Muscle layer of colon (tissue), 2 donors: Measurements from ENCODE around the gene HPD.

ENCODE experiments used
- H3K27ac ChIP-seq: one replicate; pipeline ENCODE4 v1.7.0; 2013; ENCODE audit warnings: low read depth, mild to moderate bottlenecking, low read length, moderate library complexity
- H3K27me3 ChIP-seq, 2 donors: one replicate each; pipeline ENCODE4 v1.7.0; 2013; ENCODE audit warnings: low read length in 2 of 2, mild to moderate bottlenecking in 2 of 2; ENCODE audit not compliant: insufficient read depth in 2 of 2, control insufficient read depth in 1 of 2
- H3K36me3 ChIP-seq: one replicate; pipeline ENCODE4 v1.7.0; 2013; ENCODE audit warnings: mild to moderate bottlenecking, low read length; ENCODE audit not compliant: insufficient read depth
- H3K4me1 ChIP-seq: one replicate; pipeline ENCODE4 v1.7.0; 2013; ENCODE audit warnings: mild to moderate bottlenecking, low read length; ENCODE audit not compliant: insufficient read depth
- H3K4me3 ChIP-seq, 2 donors: one replicate each; pipeline ENCODE4 v1.7.0; 2013; ENCODE audit warnings: low read length in 2 of 2, low read depth in 1 of 2, mild to moderate bottlenecking in 1 of 2, moderate library complexity in 1 of 2
- H3K9ac ChIP-seq: one replicate; pipeline ENCODE4 v1.7.0; 2013; ENCODE audit warnings: low read length
- H3K9me3 ChIP-seq: one replicate; pipeline ENCODE4 v1.7.0; 2013; ENCODE audit warnings: mild to moderate bottlenecking, low read length
- donor health status: abdominal sarcoma.
- donor health status: Adenocarcinoma of cecum.

Gene HPD

GRCh38 chr12:121806546-121807423 is 51.9 kb downstream of the HPD start:
- Histone ChIP-seq H3K9me3 (no peaks in the 10 kb centered on the region), H3K27ac (peak overlapping the region; percentile 52), H3K4me1 (peaks cover 34% of the 10 kb centered on the region), H3K9ac (peak overlapping the region; percentile 53), H3K4me3 (peak overlapping the region; percentile 30 to 76), H3K27me3 (no peaks in the 10 kb centered on the region), H3K36me3 (peaks cover 28% of the 10 kb centered on the region)

- H3K36me3 ChIP-seq: peaks cover 27% of the 10 kb centered on the region
- H3K4me1 ChIP-seq: peaks cover 27% of the 10 kb centered on the region
- peak overlapping the region; percentile 52 for H3K27ac ChIP-seq
Measured at GRCh38 chr12:121806009-121806545, 52.6 kb downstream of the HPD start.

GRCh38 chr12:121805171-121806008 is 53.3 kb downstream of the HPD start:
- H3K9me3 ChIP-seq: no peaks in the 10 kb centered on the region
- peaks cover 20% of the 10 kb centered on the region for H3K36me3 ChIP-seq
- peak overlapping the region; percentile 76 to 87 for H3K4me3 ChIP-seq
- peak overlapping the region; percentile 93 for H3K27ac ChIP-seq
- peaks cover 20% of the 10 kb centered on the region for H3K4me1 ChIP-seq
- peak overlapping the region; percentile 86 for H3K9ac ChIP-seq
- H3K27me3 ChIP-seq: no peaks in the 10 kb centered on the region

More at GRCh38 chr12:121806009-121806545, 52.6 kb downstream of the HPD start:
- no peaks in the 10 kb centered on the region for H3K9me3 ChIP-seq
- no peaks in the 10 kb centered on the region for H3K27me3 ChIP-seq
- H3K4me3 ChIP-seq: peak overlapping the region; percentile 30 to 76
- peak overlapping the region; percentile 53 for H3K9ac ChIP-seq

DNA sequence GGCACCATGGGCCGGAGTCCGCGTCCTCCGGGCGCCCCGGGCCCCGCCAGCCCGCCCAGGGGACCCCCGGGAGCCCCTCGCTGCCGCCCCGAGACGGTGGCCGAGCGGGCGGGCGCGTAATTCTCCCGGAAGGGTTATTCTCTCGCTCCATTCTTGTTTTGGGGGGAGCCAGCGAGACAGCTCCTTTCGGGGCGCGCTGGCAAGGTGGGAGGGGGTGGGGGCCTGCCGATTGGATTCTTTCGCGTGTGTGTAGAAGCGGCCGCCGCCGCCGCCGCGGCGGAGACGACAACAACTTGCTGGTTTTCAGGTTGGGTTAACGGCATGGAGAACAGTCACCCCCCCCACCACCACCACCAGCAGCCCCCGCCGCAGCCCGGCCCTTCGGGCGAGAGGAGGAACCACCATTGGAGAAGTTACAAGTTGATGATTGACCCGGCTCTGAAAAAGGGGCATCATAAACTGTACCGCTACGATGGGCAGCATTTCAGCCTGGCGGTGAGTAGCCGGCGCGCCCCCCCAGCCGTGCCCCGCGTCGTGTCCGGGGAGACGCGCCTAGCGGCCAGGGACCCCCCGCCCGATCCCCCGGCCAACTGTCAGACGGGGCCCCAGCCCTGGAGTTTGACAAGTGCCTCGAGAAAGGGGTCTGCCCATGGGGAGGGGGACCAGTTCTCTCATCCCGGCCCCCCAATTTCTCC is 54.1 kb downstream of the HPD start:
- Histone ChIP-seq H3K4me1 (peaks cover 18% of the 10 kb centered on the region), H3K9me3 (no peaks in the 10 kb centered on the region)

GRCh38 chr12:121803861-121804416 is 54.7 kb downstream of the HPD start, which contains the start of gene SETD1B:
TSS of gene SETD1B (plus strand) at chr12:121804009. CDS start at chr12:121804738, 729 bp downstream.
- peaks cover 22% of the 10 kb centered on the region for H3K4me1 ChIP-seq
- peaks cover 6% of the 10 kb centered on the region for H3K36me3 ChIP-seq
- H3K27ac ChIP-seq: peak within 1 kb of the TSS; percentile 93
- peak within 1 kb of the TSS; percentile 86 for H3K9ac ChIP-seq
- peak within 1 kb of the TSS; percentile 75 to 87 for H3K4me3 ChIP-seq
- no peaks in the 10 kb centered on the region for H3K9me3 ChIP-seq
- H3K27me3 ChIP-seq: no peaks in the 10 kb centered on the region

More for the DNA sequence above, 54.1 kb downstream of the HPD start:
- Histone ChIP-seq H3K27me3 (no peaks in the 10 kb centered on the region), H3K4me3 (peak overlapping the region; percentile 75 to 87), H3K36me3 (peaks cover 12% of the 10 kb centered on the region), H3K27ac (peak overlapping the region; percentile 93), H3K9ac (peak overlapping the region; percentile 86)

GRCh38 chr12:121802843-121803698 is 55.6 kb downstream of the HPD start:
- H3K36me3 ChIP-seq: peaks cover 11% of the 10 kb centered on the region
- peaks cover 31% of the 10 kb centered on the region for H3K4me1 ChIP-seq
- H3K27ac ChIP-seq: peak overlapping the region; percentile 91
- peak overlapping the region; percentile 60 to 76 for H3K4me3 ChIP-seq
- no peaks in the 10 kb centered on the region for H3K9me3 ChIP-seq
- peak overlapping the region; percentile 97 for H3K9ac ChIP-seq
- H3K27me3 ChIP-seq: no peaks in the 10 kb centered on the region

DNA sequence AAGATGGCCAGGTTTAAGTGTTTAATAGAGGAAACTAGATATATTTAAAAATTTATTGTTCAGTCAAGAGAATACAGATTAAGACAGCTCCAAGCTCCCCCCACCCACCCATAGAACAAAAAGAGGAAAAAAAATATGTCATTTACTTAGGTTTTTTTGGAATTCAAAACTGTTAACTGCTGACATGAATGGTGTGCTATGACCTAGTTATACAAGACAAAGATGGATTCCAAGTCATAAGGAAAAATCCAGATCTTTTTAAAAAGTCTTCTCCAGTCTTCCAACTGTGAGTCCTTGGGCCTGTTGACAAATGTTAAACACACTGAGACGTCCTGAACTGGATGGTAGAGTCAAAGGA is 56.2 kb downstream of the HPD start:
- peaks cover 11% of the 10 kb centered on the region for H3K36me3 ChIP-seq
- H3K27me3 ChIP-seq: no peaks in the 10 kb centered on the region
- H3K9ac ChIP-seq: peak overlapping the region; percentile 97
- peaks cover 36% of the 10 kb centered on the region for H3K4me1 ChIP-seq
- peak overlapping the region; percentile 91 for H3K27ac ChIP-seq
- peak overlapping the region; percentile 60 to 76 for H3K4me3 ChIP-seq
- H3K9me3 ChIP-seq: no peaks in the 10 kb centered on the region

DNA sequence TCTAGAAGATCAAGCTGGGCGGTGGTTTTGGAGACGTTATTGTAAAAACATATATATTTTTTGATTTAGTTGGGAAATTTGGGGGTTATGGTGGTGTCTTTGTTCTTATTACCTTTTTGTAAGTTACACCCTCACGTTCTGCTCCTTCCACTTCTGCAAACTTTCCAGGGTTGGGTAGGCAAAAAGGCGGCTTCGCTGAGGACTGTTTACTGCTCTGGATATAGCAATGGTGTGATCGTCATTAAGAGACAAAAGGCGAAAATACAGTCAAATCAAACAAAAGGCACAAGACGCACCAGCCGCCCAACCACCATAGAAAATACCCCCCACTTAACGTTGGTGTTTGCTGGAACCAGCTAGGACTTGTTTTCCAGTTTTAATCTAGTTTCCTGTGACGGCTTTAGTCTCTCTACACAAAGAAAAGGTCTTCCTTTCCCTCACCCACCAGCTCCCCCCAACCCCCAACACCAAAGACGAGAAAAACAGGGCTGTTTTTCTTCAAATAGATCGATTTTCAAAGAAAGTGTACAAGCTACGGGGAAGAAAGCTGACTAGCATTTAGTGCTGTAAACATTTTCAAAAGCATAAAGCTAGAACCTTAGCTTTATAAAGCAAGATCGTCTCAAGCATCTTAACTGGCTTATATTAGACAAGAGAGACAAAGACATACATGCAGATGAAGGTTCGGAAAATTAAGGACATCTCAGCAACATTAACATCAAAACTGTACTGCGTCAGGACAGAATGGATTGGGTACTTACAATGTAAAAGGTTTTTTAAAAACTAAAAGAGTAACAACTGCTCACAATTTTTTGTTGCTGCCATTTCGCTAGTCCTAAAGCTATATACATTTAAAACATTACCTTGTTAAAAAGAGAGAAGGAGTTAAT is 56.8 kb downstream of the HPD start:
- Histone ChIP-seq H3K9ac (peak overlapping the region; percentile 97), H3K4me1 (peaks cover 36% of the 10 kb centered on the region), H3K27ac (peak overlapping the region; percentile 91), H3K4me3 (peak overlapping the region; percentile 60 to 76), H3K9me3 (no peaks in the 10 kb centered on the region), H3K27me3 (no peaks in the 10 kb centered on the region), H3K36me3 (peaks cover 11% of the 10 kb centered on the region)

GRCh38 chr12:121800694-121801594 is 57.7 kb downstream of the HPD start:
- no peaks in the 10 kb centered on the region for H3K9me3 ChIP-seq
- peaks cover 12% of the 10 kb centered on the region for H3K36me3 ChIP-seq
- peak overlapping the region; percentile 60 to 76 for H3K4me3 ChIP-seq
- peaks cover 37% of the 10 kb centered on the region for H3K4me1 ChIP-seq
- peak overlapping the region; percentile 91 for H3K27ac ChIP-seq
- peak overlapping the region; percentile 97 for H3K9ac ChIP-seq
- H3K27me3 ChIP-seq: no peaks in the 10 kb centered on the region
